GM10266 (cell line): ENCODE data around the gene EPHB1.

Source experiments
- DNase-seq: peaks from one replicate; pipeline ENCODE4 v3.0.0; 2012; ENCODE audit errors: extremely low spot score
- TF ChIP-seq, protein P1 (sequence below): IDR thresholded peaks from 2 replicates; pipeline ENCODE4 v1.5.1; 2012; ENCODE audit warnings: mild to moderate bottlenecking, low read depth; ENCODE audit not compliant: control insufficient read depth, insufficient read depth; ENCODE audit errors: missing control alignments

EPHB1 gene

DNA sequence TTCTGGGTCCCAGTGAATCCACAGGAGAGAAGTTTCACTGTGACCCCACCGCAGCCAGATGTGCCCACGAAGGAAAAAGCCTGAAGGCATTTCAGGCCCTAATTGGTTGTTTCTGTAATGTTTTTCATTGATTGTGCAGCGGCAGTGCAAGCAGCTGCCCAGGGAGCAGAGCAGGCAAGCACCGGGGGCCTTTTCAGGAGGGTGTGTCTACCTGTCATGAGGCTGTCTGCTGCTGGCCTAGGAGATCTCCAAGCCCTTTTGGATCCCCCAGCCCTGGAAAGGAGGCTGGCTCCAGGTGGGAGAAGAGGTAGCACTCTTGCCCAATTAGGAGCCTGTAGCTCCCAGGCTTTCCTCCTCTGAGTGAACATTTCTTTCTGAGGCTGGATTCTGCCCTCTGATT is 108.8 kb downstream of the EPHB1 start:
- TF ChIP-seq, protein P1, sequence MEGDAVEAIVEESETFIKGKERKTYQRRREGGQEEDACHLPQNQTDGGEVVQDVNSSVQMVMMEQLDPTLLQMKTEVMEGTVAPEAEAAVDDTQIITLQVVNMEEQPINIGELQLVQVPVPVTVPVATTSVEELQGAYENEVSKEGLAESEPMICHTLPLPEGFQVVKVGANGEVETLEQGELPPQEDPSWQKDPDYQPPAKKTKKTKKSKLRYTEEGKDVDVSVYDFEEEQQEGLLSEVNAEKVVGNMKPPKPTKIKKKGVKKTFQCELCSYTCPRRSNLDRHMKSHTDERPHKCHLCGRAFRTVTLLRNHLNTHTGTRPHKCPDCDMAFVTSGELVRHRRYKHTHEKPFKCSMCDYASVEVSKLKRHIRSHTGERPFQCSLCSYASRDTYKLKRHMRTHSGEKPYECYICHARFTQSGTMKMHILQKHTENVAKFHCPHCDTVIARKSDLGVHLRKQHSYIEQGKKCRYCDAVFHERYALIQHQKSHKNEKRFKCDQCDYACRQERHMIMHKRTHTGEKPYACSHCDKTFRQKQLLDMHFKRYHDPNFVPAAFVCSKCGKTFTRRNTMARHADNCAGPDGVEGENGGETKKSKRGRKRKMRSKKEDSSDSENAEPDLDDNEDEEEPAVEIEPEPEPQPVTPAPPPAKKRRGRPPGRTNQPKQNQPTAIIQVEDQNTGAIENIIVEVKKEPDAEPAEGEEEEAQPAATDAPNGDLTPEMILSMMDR, result no peak
- DNase-seq, result no peak

DNA sequence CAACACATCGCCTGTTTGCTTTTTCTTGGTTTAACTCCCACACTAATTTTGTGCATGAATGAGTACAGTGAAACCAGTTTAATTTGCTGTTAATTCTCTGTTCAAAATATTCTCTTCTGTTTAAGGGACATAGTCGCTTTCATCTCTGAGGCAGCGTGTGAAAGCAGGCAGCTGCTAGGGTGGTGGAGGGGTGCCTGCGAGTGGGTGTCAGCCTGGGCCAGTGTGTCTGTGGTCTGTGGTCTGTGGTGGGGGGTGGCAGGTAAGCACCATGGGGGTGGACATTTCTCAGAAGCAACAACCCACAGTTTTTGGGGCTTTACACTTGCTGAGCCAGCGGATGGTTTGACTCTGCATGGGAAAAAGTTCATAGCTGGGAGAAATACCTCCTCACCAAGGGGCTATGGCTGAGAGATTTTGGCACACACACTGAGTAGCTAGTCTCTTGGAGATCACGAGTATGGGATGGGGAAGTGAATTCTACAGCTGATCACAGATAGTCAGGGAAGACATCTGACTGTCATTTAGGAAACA is 109.2 kb downstream of the EPHB1 start:
- TF ChIP-seq, protein P1, result no peak
- peak; percentile 59 for DNase-seq

DNA sequence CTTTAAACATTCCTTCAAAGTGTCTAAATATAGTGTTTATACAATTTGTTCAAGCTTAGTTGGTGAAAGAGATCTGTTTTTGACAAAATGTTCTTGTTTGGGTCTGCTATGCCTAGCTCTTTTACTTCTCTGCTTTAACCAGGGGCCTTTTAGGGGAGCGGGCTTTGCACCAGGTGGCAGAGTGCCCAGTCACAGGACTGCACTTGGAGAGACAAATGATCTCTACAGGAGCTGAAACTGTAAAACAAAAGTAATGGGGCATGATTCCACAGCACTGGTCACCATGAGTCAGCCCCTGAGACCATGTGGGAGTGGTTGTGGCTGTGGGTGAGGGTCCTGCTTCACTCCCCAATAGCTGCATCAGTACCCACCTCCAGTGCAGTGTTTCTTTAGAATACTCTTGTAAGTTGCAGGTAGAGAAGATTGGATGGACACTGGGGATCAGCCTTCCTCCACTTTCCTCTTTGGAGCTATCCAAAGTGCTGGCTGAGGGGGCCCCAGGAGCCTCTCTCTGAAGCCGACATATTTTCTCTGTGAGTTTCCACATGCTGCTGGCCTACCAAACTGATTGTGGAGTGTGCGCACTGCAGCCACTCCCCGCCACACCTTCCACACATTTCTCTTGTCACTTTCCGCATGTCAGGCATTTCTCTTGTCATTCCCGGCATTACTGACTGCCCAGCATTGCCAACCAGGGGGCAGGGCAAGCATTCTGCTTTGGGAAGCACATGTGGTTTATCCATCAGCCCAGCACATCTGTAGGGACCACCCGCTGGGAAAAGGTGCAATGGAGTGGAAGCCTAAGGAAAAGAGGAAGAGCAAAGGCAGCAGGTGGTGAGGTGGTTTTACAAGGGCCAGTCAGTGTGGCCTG is 110.0 kb downstream of the EPHB1 start:
- TF ChIP-seq, protein P1, result no peak
- DNase-seq, result no peak

DNA sequence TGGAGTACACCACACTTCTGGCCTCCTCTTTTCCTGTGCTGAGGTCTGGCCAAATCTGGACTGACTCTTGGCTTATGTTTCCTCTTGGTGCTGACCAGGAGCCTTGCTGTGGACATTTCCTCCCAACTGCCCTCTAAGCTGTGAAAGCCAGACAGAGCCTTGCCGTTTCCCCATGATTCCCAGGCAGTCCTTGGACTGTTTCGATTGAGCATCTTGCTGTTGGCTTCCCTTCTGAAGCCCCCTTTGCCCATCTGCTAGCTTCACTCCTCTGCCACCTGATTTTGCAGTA is 110.5 kb downstream of the EPHB1 start:
- TF ChIP-seq, protein P1, result no peak
- no peak for DNase-seq

DNA sequence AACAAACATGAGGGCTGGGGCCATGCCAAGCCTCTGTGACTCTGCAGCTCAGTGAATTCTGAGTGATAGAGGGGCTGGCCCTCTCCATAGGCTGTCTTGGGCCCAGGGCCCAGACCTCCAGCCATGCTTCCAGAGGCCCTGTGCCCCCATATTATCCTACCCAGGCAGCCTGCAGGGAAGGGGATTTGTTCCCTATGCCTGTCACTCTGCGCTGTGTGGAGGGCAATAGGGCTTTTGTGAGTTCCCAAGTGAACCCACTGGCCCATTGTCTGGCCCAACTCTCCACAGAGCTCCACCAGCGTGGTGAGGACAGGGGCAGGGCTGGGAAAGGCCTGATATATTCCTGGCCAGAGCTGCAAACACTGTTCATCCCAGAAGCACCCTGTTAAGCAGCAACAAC is 113.2 kb downstream of the EPHB1 start:
- no peak for DNase-seq

DNA sequence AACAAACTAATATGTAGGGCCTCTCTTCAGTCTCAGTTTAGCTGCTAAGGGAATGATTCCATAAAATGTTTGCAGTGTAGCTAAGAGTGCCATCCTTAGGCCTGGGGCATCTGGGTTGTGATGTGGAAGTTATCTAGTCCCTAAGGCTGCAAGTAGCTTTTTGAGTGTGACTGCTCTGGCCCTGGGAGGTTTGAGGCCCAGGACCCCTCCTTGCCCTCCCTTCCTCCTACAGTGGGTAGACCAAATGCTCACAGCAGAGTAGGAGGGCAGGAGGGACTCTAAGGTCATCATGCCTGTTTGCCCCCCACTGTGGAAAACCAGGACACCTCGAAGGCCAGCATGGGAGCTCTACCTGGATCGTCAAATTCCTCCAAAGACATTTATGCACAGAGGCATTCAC is 115.0 kb downstream of the EPHB1 start:
- TF ChIP-seq, protein P1, result no peak
- DNase-seq, result no peak

More for the DNA sequence above, 113.2 kb downstream of the EPHB1 start:
- TF ChIP-seq, protein P1, result no peak

DNA sequence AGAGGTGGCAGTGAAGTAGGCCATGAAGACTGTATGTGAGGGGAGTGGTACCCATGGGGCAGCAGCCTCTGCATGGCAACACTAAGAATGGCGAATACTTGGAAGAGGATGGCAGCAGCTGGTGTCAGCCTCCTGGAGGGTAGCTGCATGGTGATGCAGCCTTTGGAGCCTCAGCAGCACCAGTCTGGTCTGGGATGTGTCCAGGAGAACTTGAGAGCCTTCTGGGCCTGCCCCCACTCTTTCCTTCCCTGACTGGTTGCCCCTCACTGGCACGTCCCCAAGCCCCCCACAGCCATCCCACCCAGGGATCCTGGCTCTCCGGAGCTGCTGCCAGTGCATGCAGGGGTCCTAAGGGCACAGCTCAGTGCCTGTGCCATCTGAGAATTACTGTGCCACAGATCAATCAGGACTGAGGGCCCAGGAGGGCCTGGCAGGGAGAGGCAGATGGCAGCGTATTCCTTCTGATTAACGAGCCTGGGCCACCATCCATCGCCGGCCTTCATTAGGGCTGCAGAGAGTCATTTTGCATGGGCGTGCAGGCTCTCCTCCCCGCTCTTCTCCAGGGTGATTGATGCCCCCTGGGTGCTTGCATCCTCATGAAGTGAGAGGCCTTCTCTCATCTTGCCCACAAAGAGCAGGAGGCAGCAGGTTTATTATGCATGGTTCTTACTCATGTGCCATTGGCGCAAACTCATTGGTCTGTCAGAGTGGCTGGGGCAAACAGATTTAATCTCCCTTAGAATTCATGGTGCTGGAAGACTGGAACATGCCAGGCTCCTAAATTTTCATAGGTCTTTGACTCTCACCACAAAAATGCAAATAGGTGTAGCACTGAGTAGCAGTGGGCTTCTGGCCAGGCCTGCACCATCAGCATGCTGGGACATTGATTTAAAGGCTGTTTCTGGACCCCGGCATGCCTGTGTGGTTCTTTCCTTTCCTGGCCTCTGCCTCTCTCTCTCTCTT is 116.8 kb downstream of the EPHB1 start:
- TF ChIP-seq, protein P1, result no peak
- no peak for DNase-seq
